HG02623 (cell line): ENCODE measurements around the gene CYP39A1.
"Not testable (repeated sequence)": the region's sequence is repeated elsewhere in the genome, so short reads cannot be mapped to it uniquely, and the experiment has no call there.

Experiments
- ATAC-seq: cut with Tn5 transposase; IDR thresholded peaks from one replicate; pipeline ENCODE4 v1.9.1; 2021; ENCODE audit warnings: moderate library complexity; ENCODE audit not compliant: unreplicated experiment

CYP39A1 gene

DNA sequence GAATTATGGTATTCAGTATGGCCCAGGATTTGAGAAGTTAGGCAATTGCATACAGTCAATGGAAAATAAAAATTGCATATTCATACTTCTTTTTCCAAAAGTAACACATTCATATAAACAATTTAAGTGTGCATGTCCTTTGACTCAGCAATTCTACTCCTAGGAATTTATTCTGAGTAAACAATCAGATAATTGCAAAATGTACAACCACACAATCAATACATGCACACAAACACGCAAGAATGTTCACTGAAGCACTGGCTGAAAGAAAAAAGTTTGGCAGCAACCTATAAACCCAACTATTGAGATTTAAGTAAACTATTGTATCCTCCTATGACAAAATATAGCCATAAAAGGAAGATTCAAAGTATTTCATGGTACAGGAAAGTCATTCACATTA is 1.6 kb downstream of the CYP39A1 start:
- ATAC-seq, result no peak

DNA sequence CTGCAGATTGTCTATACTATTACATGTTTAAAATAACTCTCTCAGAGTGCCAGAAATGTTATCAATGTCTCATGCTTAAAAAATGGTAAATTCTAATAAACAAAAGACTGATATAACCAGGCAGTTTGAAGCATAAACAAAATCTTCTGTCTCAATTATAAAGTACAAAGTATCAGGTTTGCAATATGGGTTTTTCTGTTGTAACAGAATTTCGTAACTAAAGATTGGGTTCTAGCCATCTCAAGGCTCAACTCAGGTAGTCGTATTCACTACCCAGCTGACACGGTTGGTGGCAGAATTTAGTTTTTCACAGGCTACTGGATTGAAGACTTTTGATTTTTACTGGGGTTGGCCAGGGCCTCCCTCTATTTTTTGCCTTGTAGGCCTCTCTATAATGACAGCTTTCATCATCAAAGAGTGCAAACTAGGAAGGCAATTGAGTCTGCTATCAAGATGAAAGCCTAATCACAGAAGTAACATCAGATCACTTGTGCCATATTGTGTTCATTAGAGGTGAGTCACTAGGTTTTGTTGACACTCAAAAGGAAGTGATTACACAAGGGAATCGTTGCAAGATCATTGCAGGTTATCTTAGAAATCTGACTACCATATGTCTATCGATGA is 3.6 kb downstream of the CYP39A1 start:
- no peak for ATAC-seq

DNA sequence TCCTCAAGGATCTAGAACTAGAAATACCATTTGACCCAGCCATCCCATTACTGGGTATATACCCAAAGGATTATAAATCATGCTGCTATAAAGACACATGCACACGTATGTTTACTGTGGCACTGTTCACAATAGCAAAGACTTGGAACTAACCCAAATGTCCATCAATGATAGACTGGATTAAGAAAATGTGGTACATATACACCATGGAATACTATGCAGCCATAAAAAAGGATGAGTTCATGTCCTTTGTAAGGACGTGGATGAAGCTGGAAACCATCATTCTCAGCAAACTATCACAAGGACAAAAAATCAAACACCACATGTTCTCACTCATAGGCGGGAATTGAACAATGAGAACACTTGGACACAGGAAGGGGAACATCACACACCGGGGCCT is 4.5 kb downstream of the CYP39A1 start:
- not testable (repeated sequence) for ATAC-seq

DNA sequence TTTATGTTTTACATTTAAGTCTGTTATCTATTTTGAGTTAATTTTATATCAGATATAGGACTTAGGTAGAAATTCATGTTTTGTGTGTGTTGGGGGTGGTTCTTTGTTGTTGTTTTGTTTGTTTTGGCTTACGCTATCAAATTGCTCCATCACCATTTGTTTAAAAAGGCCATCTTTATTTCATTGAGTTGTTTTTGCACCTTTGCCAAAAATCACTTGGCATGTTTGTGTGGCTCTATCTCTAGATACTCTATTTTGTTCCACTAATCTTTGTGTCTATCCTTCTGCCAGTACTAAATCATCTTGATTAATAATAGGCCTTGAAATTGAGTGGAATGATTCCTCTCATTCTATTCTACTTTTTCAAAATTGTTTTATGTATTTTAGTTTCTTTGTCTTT is 7.4 kb downstream of the CYP39A1 start:
- ATAC-seq, result no peak

DNA sequence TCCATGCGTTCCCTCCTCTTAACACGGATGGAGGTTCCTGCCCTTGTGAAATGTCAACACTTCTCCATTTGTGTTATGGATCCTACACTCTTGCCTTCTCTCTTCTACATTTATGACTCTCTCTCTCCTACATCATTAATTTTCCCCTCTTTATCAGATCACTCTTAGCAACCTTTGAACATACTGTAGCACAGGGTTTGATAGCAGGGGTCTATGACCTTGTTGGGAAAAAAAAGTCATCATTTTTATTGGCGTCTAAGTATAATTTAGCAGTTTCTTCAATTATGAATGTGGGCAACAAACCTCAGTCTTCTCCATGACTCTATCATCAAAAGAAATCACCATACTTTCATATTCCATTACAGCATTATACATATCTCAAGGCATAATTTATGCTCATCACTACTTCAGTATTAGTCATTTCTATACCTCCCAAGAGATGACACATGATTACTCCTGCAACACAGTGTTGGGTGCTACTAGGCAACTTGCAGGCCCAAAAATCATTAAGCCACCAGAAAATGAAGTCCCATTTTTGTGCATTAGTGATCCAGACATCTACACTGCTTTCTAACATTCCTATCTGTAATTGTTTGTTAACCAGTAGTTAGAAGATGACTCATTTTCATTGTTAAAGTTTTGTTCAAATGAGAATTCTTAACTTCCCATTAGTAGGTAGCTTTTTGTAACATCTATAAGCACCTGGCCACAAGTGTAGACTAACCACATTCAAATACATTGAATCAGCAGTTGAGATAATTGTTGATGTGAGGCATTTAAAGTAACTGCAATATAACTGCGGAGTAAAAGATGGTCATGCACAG is 9.5 kb downstream of the CYP39A1 start:
- no peak for ATAC-seq

- no peak for ATAC-seq
Observed at GRCh38 chr6:46638650-46639049, 14.0 kb downstream of the CYP39A1 start.

GRCh38 chr6:46637933-46638332 is 14.7 kb downstream of the CYP39A1 start:
- no peak for ATAC-seq

GRCh38 chr6:46637145-46637544 is 15.5 kb downstream of the CYP39A1 start:
- no peak for ATAC-seq

GRCh38 chr6:46635462-46635861 is 17.2 kb downstream of the CYP39A1 start:
- ATAC-seq, result no peak

GRCh38 chr6:46632053-46632452 is 20.6 kb downstream of the CYP39A1 start:
- ATAC-seq, result no peak

GRCh38 chr6:46629691-46630090 is 22.9 kb downstream of the CYP39A1 start:
- no peak for ATAC-seq

DNA sequence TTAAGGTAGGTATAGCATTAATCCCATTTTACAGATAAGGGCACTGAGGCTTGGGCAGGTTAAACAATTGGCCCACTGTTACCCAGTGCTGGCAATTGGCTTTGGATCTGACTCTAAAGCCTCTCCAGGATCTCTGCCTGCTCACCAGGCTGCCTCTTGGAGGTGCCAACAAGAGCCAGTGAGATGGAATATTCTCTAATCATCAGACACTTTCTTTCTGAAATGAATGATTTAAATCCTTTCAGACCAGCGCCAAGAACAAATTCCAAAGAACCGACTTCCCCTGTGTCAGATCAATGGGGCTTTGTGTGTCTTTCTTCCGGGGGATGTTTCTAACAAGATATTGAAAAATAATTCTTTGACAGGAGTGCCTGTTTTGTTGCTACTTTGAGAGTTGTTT is 23.6 kb downstream of the CYP39A1 start:
- ATAC-seq, result no peak

GRCh38 chr6:46628498-46628897 is 24.1 kb downstream of the CYP39A1 start:
- ATAC-seq, result no peak

DNA sequence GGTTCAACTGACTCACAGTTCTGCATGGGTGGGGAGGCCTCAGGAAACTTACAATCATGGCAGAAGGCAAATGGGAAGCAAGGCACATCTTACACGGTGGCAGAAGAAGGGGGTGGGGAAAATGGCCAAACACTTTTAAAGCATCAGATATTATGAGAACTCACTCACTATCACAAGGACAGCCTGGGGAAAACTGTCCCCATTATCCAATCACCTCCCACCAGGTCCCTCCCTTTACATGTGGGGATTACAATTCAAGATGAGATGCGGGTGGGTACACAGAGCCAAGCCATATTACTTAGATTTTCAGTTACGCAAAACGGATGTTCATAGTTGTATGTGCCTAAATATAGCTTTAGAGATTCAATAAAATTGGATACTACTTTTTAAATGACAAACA is 25.6 kb downstream of the CYP39A1 start:
- no peak for ATAC-seq

GRCh38 chr6:46626228-46626909 is 26.2 kb downstream of the CYP39A1 start:
- no peak for ATAC-seq

- ATAC-seq, result no peak
Observed at GRCh38 chr6:46618726-46619125, 33.9 kb downstream of the CYP39A1 start.

DNA sequence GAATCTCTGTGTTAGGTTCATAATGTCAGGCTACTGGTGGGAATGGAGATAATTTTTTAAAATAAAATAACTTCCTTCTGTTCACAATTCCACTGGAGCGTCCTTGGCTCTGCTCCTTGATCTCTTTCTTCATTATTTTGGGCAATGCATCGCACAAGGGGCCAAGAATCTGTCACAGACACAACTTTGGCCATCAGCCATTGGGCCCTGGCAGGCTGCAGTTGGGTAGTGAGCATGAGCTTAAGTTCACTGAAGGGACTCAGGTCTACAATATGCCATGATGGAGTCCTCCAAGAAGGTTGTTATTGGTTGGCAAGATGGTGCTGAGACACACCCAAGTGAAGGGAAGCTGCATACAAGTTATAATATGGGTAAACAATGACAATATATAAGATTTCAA is 40.0 kb downstream of the CYP39A1 start:
- ATAC-seq, result no peak

- ATAC-seq, result no peak
Observed at GRCh38 chr6:46610862-46611553, 41.6 kb downstream of the CYP39A1 start.

DNA sequence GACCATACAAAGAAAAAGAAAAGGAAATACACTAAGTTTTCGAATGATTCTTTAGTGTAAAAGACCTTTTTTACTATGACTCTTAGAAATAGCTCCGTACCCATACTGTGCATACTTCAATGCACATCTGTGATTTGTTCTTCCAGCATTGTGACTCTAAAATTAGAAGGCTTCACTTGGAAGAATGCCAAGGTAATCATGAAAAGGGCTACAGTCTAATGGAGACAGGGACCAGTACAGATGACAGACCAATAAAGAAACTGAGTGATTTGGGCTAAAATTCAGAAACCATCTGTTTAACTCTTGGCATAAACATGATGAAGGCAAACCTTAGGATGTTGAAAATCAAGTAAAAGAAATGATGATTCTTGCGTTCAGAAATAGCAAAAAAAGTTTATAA is 46.3 kb downstream of the CYP39A1 start:
- ATAC-seq, result no peak

DNA sequence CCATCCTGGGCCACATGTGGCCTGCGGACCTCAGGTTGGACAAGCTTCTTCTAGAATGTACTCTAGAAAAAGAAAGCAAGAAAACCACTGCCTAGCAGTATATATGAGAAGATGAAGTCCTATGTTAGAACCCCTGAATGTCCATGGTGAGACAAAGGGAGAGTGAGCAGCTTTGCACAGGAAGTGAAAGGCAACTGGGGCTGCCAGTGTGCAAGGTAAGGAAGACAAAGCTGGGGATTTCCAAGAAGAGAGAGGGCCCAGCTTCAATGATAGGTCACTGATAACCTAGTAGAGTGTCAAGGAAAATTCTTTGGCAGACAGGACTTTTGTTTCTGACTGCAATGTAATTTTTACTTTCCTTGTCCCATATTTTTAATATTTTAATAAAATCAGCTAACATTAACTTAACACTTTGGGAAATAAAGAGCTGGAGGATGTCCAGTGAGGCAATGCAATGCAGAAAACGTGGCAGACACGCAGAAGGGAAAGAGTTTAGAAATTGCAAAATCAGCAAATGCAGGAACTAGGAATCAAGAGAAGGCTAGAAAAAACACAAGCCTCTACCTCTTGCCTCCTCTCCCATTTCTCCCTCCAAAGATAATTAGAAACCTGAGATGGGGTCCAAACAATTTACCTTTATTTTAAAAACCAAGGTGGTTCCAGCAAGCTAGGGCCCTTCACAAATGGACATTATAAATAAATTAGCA is 47.4 kb downstream of the CYP39A1 start:
- ATAC-seq, result no peak

- ATAC-seq, result no peak
Observed at GRCh38 chr6:46598215-46598614, 54.4 kb downstream of the CYP39A1 start.
